ENCODE results near the gene ZNF777.

The ZNF777 gene

DNA sequence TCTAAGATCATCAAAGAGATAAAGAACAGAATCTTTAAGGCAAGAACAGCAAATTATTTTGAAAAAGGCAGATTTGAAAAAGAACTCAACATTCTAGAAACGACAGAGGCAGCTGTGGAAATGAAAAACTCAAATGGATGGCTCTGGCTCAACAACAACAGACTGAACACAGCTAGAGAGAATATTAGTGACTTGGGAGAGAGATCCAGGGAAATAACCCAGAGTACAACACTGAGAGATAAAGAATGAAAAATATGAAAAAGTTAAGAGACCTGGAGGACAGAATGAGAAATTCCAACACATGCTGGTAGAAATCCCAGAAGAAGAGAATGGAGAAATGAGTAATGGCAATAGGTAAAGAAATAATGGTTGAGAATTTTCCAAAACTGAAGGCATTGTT, 17.9 kb upstream of the ZNF777 start:
- TF ChIP-seq, protein P1, sequence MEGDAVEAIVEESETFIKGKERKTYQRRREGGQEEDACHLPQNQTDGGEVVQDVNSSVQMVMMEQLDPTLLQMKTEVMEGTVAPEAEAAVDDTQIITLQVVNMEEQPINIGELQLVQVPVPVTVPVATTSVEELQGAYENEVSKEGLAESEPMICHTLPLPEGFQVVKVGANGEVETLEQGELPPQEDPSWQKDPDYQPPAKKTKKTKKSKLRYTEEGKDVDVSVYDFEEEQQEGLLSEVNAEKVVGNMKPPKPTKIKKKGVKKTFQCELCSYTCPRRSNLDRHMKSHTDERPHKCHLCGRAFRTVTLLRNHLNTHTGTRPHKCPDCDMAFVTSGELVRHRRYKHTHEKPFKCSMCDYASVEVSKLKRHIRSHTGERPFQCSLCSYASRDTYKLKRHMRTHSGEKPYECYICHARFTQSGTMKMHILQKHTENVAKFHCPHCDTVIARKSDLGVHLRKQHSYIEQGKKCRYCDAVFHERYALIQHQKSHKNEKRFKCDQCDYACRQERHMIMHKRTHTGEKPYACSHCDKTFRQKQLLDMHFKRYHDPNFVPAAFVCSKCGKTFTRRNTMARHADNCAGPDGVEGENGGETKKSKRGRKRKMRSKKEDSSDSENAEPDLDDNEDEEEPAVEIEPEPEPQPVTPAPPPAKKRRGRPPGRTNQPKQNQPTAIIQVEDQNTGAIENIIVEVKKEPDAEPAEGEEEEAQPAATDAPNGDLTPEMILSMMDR (IDR thresholded peaks at IDR 0.05; ENCODE audit: insufficient read depth, low read length, missing control alignments) = no peak
- ChIA-PET POLR2A (no interaction called here), CTCF (interaction anchor here (0.7 to 2.3 kb wide), 4 partner anchors 10 to 154 kb away, joined by 3 to 10 read pairs (median 4); partner anchors contain the start of gene ZNF777)
- H3K4me3 ChIP-seq (ENCODE audit: low read depth, low read length) = no peak overlapping the region
- no peak for DNase-seq (ENCODE audit: low read depth, low spot score)

DNA sequence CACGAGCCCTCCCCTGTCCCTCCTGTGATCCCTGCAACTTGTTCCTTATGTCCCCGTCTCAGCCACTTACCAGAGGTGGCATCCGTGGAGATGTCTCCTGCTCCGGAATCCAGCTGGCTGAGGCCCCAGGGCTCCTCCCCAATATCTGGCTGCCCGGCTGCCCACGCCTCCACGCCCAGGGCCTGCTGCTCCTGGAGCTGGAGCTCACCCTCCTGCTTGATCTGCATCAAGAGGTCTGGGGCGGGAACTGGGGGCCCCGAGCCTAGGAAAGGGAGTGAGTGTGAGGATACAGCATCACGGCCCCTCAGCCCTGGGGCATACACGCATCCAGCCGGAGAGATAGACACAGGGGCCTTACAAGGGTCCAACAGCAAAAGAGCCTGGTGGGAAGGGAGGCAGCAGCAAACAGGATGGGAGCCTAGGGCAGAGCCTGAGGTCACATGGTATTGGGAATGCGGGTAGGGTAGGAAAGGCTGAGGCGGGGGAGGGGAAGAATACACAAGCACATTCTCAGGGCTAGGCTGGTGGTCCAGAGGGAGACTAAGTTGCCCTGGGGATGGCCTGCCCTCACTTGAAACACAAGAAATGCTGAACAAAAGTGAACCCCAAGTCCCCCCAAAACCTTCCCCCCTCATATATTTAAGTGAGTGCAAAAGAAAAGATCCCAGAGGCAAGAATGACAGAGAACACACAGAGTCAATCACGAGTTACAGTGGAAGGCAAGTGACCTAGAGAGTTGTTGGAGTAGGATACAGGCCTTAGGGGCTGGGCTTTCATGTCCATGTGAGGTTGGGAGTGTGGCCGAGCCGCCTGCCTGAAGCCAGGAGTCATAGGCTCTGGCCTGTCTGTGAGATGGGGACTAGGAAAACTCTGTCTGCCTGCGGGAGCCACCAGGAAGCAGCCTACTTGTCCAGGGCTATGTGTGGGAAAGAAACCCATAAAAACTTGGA, 16.9 kb upstream of the ZNF777 start:
- TF ChIP-seq, protein P1 (IDR thresholded peaks at IDR 0.05; ENCODE audit: insufficient read depth, low read length, missing control alignments) = no peak
- DNase-seq (ENCODE audit: low read depth, low spot score) = no peak
- no peak overlapping the region for H3K4me3 ChIP-seq (ENCODE audit: low read depth, low read length)
- ChIA-PET POLR2A (no interaction called here), CTCF (no interaction called here)

DNA sequence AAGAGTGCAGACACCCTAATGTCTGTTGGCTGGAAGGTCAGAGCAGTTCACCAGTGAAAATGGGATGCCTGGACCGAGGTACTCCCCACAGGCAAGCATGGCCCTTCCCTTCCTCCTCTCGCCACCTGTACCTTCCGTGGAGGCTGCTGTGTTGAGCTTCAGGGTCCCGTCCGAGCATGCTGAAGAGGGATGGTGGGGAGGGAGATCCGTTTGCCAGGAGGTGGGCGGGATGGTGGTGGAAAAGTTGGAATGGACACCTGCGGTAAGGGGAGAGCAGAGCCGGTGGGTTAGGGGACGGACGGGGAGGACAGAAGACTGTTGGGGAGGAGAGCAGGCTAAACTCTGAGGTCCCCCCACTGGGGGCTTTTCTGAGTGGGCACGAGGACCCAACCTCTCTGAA, 15.9 kb upstream of the ZNF777 start:
- DNase-seq (ENCODE audit: low read depth, low spot score) = no peak
- ChIA-PET CTCF (interaction anchor here (0.9 to 1.5 kb wide), 2 partner anchors 11 to 15 kb away, joined by 3 read pairs; partner anchors contain the start of gene ZNF777), POLR2A (no interaction called here)
- no peak overlapping the region for H3K4me3 ChIP-seq (ENCODE audit: low read depth, low read length)
- TF ChIP-seq, protein P1 (IDR thresholded peaks at IDR 0.05; ENCODE audit: insufficient read depth, low read length, missing control alignments) = no peak

DNA sequence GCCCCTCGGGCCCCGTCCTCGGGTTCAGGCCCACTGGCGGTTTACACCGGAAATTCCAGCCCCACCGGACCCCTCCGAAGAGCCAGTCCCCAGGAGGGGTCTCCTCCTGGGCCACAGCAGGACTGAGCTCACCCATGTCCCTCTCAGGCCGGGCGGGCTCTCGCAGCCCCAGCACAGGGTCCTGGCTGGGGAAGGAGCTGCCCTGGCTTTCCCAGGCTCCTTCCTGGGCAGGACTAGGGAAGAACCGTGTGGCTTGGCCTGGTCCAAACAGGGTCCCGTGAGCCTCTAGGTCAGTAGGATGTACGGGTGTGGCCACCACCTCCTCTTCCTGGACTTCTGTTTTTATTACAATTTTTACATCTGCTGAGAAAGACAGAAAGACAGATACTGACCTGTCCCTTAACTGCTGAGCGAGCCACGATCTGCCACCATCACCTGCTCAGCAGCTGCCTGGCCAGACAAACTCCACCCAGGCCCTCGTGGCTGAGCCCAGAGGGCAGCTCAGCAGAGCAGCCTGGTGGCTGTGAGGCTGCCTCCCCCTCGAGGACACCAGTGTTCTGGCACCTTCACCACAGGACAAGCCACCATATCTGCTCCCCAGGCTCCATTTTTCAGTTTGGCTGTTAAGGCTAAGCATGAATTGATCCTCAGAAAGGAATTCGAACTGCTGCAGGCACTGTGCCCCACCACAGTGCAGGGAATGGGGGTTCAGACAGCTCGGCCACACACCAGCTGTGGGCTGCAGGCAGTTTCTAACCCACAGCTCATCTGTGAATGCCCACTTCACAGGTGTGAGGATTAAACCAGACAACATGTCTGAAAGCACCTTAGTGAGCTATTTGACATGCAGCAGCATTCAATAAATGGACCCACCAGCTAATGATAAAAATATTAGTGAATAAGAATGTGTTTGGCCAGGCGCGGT, 14.5 kb upstream of the ZNF777 start:
- TF ChIP-seq, protein P1 (IDR thresholded peaks at IDR 0.05; ENCODE audit: insufficient read depth, low read length, missing control alignments) = no peak
- POLR2A ChIA-PET = no interaction called here
- CTCF ChIA-PET = interaction anchor here (1.5 kb wide), 1 partner anchor 14 kb away, joined by 3 read pairs; the partner anchor contains the start of gene ZNF777
- DNase-seq (ENCODE audit: low read depth, low spot score) = no peak
- H3K4me3 ChIP-seq (ENCODE audit: low read depth, low read length) = no peak overlapping the region

DNA sequence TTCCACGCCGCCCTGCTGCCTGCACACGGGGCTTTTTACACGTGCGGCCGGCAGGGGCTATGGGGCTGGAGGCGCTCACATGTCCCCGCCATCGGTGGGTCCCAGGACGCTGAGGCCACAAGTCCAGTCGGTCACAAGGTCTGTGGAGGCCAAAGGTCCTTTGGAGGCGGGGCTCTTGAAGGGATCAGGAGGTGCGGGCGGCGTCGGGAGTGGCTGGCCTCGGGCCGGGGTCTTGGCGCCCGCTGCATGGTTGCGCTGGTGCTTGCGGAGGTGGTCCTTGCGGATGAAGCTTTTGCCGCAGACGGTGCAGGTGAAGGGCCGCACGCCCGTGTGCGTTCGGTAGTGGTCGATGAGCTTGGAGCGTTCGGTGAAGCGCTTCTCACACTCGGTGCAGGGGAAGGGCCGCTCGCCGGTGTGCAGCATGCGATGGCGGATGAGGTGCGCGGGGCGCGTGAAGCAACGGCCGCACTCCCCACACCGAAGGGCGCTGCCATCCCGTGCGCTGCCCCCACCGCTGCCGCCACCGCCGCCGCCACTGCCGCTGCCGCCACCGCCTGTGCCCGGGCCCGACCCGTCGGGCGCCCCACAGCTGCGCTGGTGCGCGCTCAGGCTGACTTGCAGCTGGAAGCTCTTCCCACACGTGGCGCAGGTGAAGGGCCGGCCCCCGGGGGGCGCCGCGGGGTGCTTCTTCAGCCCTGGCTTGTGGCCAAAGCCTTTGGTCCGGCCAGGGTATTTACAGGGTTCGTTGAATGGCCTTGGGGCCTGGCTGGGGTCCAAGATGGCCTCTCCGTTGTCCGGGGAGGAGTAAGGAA, 13.7 kb upstream of the ZNF777 start:
- ChIA-PET CTCF (no interaction called here), POLR2A (no interaction called here)
- no peak overlapping the region for H3K4me3 ChIP-seq (ENCODE audit: low read depth, low read length)
- TF ChIP-seq, protein P1 (IDR thresholded peaks at IDR 0.05; ENCODE audit: insufficient read depth, low read length, missing control alignments) = no peak
- DNase-seq (ENCODE audit: low read depth, low spot score) = no peak
